SK-N-SH (cell line): Measurements from ENCODE around the gene ADM. TPM values are rescaled to one million over a fixed set of nuclear protein-coding genes. Genes with fewer than 3 reads are reported as not detected.
A peak's percentile ranks its signal among the peaks of the same experiment; 100 is the strongest.

Source experiments
- CTCF ChIA-PET: fragments of 300-600, 350-600 bp; formaldehyde crosslinking; extraction: SDS; loops from one replicate; lab custom pipeline; 2021; lab: Yijun Ruan, JAX
- POLR2A ChIA-PET: fragments of 350-600 bp; sonication (Branson Sonifier 250); formaldehyde crosslinking; extraction: SDS; loops from one replicate; lab custom pipeline; 2020; ENCODE audit warnings: antibody characterized with exemption, inconsistent platforms; lab: Yijun Ruan, JAX
- DNase-seq: peaks from one replicate; pipeline ENCODE4 v3.0.0; 2012
- H2AFZ ChIP-seq: fragments of 200-600 bp; sonication (generic); 2 replicates; pipeline ENCODE4 v1.8.1; 2016; ENCODE audit warnings: antibody characterized with exemption, mild to moderate bottlenecking, low read depth
- H3F3A ChIP-seq: fragments of 200-600 bp; sonication (generic); replicated peaks from 2 replicates; pipeline ENCODE3; 2016; ENCODE audit warnings: antibody characterized with exemption, mild to moderate bottlenecking; ENCODE audit not compliant: insufficient read depth
- H3K27ac ChIP-seq, 2 experiments: fragments of 200-500 bp in 1 of 2; fragments of 200-600 bp in 1 of 2; sonication (Bioruptor generic) in 1 of 2; sonication (generic), shearing (Covaris generic) in 1 of 2; 2 replicates each; pipeline versions ENCODE4 v1.5.1 to v1.6.1; 2014 to 2016; ENCODE audit warnings: low read depth in 2 of 2, inconsistent platforms in 1 of 2, low read length in 1 of 2, mild to moderate bottlenecking in 1 of 2, mixed read lengths in 1 of 2
- H3K27me3 ChIP-seq: fragments of 200-600 bp; sonication (generic), shearing (Covaris generic); 2 replicates; pipeline ENCODE4 v1.6.1; 2016; ENCODE audit warnings: mixed run types; ENCODE audit not compliant: insufficient read depth
- H3K36me3 ChIP-seq, 2 experiments: fragments of 200-500 bp in 1 of 2; fragments of 200-600 bp in 1 of 2; sonication (Bioruptor generic) in 1 of 2; sonication (generic) in 1 of 2; replicated peaks in 1 of 2; 2 replicates each; pipeline versions ENCODE3 to v1.5.1; 2014 to 2016; ENCODE audit warnings: low read length in 1 of 2, mild to moderate bottlenecking in 1 of 2; ENCODE audit not compliant: insufficient read depth in 2 of 2, control insufficient read depth in 1 of 2
- H3K4me1 ChIP-seq, 2 experiments: fragments of 200-500 bp in 1 of 2; fragments of 200-600 bp in 1 of 2; sonication (Bioruptor generic) in 1 of 2; sonication (generic), shearing (Covaris generic) in 1 of 2; 2 replicates each; pipeline versions ENCODE4 v1.5.1 to v1.6.1; 2014 to 2016; ENCODE audit warnings: low read depth in 1 of 2, low read length in 1 of 2, mixed run types in 1 of 2; ENCODE audit not compliant: insufficient read depth in 2 of 2, control insufficient read depth in 1 of 2
- H3K4me2 ChIP-seq: fragments of 200-600 bp; sonication (generic), shearing (Covaris generic); 2 replicates; pipeline ENCODE4 v1.6.1; 2017; ENCODE audit warnings: mixed run types
- H3K4me3 ChIP-seq, 2 experiments: fragments of 200-500 bp in 1 of 2; fragments of 200-600 bp in 1 of 2; sonication (Bioruptor generic) in 1 of 2; sonication (generic), shearing (Covaris generic) in 1 of 2; 2 replicates each; pipeline versions ENCODE4 v1.5.1 to v1.8.1; 2014 to 2016; ENCODE audit warnings: low read depth in 2 of 2, inconsistent platforms in 1 of 2, low read length in 1 of 2, mild to moderate bottlenecking in 1 of 2, mixed read lengths in 1 of 2, moderate library complexity in 1 of 2
- H3K79me2 ChIP-seq: fragments of 200-600 bp; sonication (generic); 2 replicates; pipeline ENCODE4 v1.8.1; 2017; ENCODE audit warnings: mild to moderate bottlenecking; ENCODE audit not compliant: insufficient read depth
- H3K9ac ChIP-seq: fragments of 200-600 bp; sonication (generic); 2 replicates; pipeline ENCODE4 v1.6.1; 2017; ENCODE audit warnings: mixed run types
- H3K9me2 ChIP-seq: fragments of 200-600 bp; sonication (generic); 2 replicates; pipeline ENCODE4 v1.6.1; 2017; ENCODE audit warnings: mixed run types
- H3K9me3 ChIP-seq: fragments of 200-600 bp; sonication (generic); 2 replicates; pipeline ENCODE4 v1.6.1; 2017; ENCODE audit warnings: mixed run types, mild to moderate bottlenecking, moderate library complexity
- H4K20me1 ChIP-seq: fragments of 200-600 bp; sonication (generic); 2 replicates; pipeline ENCODE4 v1.6.1; 2017; ENCODE audit warnings: mild to moderate bottlenecking, mixed run types; ENCODE audit not compliant: insufficient read depth
- ELF1 ChIP-seq: IDR thresholded peaks from 2 replicates; pipeline ENCODE4 v1.4.0; 2012
- EP300 ChIP-seq, 2 experiments: IDR thresholded peaks; 2 replicates each; pipeline versions ENCODE4 v1.4.0 to v1.6.1; 2012; ENCODE audit warnings: borderline replicate concordance in 1 of 2, low read depth in 1 of 2, low read length in 1 of 2
- GATA2 ChIP-seq: sonication (generic); formaldehyde crosslinking; IDR thresholded peaks from 2 replicates; pipeline ENCODE4 v1.5.0; 2020; ENCODE audit warnings: mild to moderate bottlenecking, missing genetic modification reagents
- JUND ChIP-seq: IDR thresholded peaks from 2 replicates; pipeline ENCODE4 v1.4.0; 2012
- MEF2A ChIP-seq: IDR thresholded peaks from 2 replicates; pipeline ENCODE4 v1.4.0; 2012; ENCODE audit warnings: low read depth, borderline replicate concordance
- NRF1 ChIP-seq: IDR thresholded peaks from 2 replicates; pipeline ENCODE4 v1.6.1; 2012; ENCODE audit warnings: low read depth, mild to moderate bottlenecking, low read length
- POLR2AphosphoS5 ChIP-seq: IDR thresholded peaks from 2 replicates; pipeline ENCODE4 v1.6.1; 2012; ENCODE audit warnings: low read depth, low read length
- RAD21 ChIP-seq: IDR thresholded peaks from 2 replicates; pipeline ENCODE4 v1.6.1; 2012; ENCODE audit warnings: mild to moderate bottlenecking, low read length
- RXRA ChIP-seq: IDR thresholded peaks from 2 replicates; pipeline ENCODE4 v1.4.0; 2012; ENCODE audit warnings: low read depth, mild to moderate bottlenecking, borderline replicate concordance
- SIN3A ChIP-seq: IDR thresholded peaks from 2 replicates; pipeline ENCODE4 v1.6.1; 2012; ENCODE audit warnings: low read depth, mild to moderate bottlenecking, low read length, moderate library complexity, borderline replicate concordance
- SMC3 ChIP-seq: IDR thresholded peaks from 2 replicates; pipeline ENCODE4 v1.6.1; 2012; ENCODE audit warnings: low read depth, low read length, improper control_type of control experiment
- TCF12 ChIP-seq: IDR thresholded peaks from 2 replicates; pipeline ENCODE4 v1.4.0; 2012
- TEAD4 ChIP-seq: IDR thresholded peaks from 2 replicates; pipeline ENCODE4 v1.4.0; 2012; ENCODE audit warnings: mild to moderate bottlenecking, borderline replicate concordance; ENCODE audit not compliant: insufficient read depth
- YY1 ChIP-seq: IDR thresholded peaks from 2 replicates; pipeline ENCODE4 v1.4.0; 2012; ENCODE audit warnings: low read depth, mild to moderate bottlenecking
- WGBS: methylation state at CpG from one replicate; pipeline ENCODE4 v1.1.6; 2017; ENCODE audit warnings: low lambda C conversion rate; 5-methylcytosine and 5-hydroxymethylcytosine counted together
- polyA plus RNA-seq, 3 experiments: library from polyadenylated mRNA; depleted of rRNA; stranded (reverse); fragments of >200 nt; gene quantifications; 2 replicates each; pipeline ENCODE4 v1.2.3, GENCODE V29; 2012
- TF ChIP-seq, protein P1 (sequence below): fragments of 150-350 bp; IDR thresholded peaks from 2 replicates; pipeline ENCODE4 v1.6.1; 2017; ENCODE audit warnings: antibody characterized with exemption, low read length, low read depth, borderline replicate concordance
- TF ChIP-seq, protein P2 (sequence below): IDR thresholded peaks from 2 replicates; pipeline ENCODE4 v1.4.0; 2012; ENCODE audit warnings: low read depth, borderline replicate concordance
- TF ChIP-seq, protein P3 (sequence below): fragments of 150-350 bp; IDR thresholded peaks from 2 replicates; pipeline ENCODE4 v1.6.1; 2016; ENCODE audit warnings: mild to moderate bottlenecking, low read depth, low read length
- TF ChIP-seq, protein P4 (sequence below): fragments of 200-600 bp; sonication (generic); IDR thresholded peaks from 2 replicates; pipeline ENCODE4 v1.6.1; 2017; ENCODE audit warnings: antibody characterized with exemption, mild to moderate bottlenecking, moderate library complexity
- TF ChIP-seq, protein P5 (sequence below): IDR thresholded peaks from 2 replicates; pipeline ENCODE4 v1.6.1; 2012; ENCODE audit warnings: mild to moderate bottlenecking, low read depth, low read length, moderate library complexity
- TF ChIP-seq, protein P6 (sequence below): IDR thresholded peaks from 2 replicates; pipeline ENCODE4 v1.4.0; 2012; ENCODE audit warnings: low read depth

Gene ADM, protein sequence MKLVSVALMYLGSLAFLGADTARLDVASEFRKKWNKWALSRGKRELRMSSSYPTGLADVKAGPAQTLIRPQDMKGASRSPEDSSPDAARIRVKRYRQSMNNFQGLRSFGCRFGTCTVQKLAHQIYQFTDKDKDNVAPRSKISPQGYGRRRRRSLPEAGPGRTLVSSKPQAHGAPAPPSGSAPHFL
- 35.4 and 50.6 TPM in 2 replicates for polyA plus RNA-seq (2012; rRNA removed)
- 26.5 and 32.6 TPM in 2 replicates for polyA plus RNA-seq (2012; cell fraction: cytosol; rRNA removed)
- polyA plus RNA-seq (2012; cell fraction: nucleus; rRNA removed) = 75.7 and 120 TPM in 2 replicates

DNA sequence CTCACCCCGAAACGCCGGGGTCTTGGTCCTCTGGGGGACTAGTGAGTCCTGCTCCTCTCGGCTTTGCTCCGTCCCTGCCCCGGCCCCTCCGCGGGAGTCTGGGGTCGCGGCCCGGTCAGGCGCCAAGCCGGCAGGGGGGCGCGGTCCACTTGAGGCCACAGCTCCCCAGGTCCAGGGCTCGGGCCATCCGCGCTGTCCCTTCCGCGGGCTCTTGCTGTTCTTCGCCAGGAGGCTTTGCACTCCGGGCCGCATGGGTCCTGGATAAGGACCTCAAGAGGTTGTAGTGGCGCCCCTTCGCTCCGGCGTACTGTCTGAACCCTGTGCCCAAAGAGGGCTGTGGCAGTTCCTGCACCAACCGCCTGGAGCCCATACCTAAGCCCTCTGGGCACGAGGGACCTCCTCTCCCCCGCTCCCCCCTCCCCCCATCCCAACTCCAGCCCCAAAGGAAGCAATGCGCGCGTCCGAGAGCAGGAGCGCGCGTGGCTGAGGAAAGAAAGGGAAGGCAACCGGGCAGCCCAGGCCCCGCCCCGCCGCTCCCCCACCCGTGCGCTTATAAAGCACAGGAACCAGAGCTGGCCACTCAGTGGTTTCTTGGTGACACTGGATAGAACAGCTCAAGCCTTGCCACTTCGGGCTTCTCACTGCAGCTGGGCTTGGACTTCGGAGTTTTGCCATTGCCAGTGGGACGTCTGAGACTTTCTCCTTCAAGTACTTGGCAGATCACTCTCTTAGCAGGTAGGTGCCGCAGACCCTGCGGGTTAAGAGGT, at the start of gene ADM:
Gene ADM (plus strand): TSS at position 579 of the 767 bp plus-strand sequence. CDS start 628 bp downstream, outside the sequence.
- H3K9me3 ChIP-seq = no peaks in the 10 kb centered on the region
- H3K9me2 ChIP-seq = no peaks in the 10 kb centered on the region
- peak; percentile 94 for DNase-seq
- peaks cover 30% of the 10 kb centered on the region for H3F3A ChIP-seq
- H3K4me3 ChIP-seq = peak within 1 kb of the TSS; percentile 66 to 87
- H3K36me3 ChIP-seq = peaks cover 0 to 5% of the 10 kb centered on the region in 2 experiments
- H3K4me1 ChIP-seq = peaks cover 7 to 44% of the 10 kb centered on the region in 2 experiments
- peak within 1 kb of the TSS; percentile 73; the same call in 1 of the 2 replicates for H2AFZ ChIP-seq
- no peaks in the 10 kb centered on the region for H3K27me3 ChIP-seq
- POLR2A ChIA-PET = interaction anchor here (0.6 to 4.0 kb wide), 18 partner anchors 8 to 844 kb away, joined by 3 to 24 read pairs (median 4); partner anchors contain the start of genes SBF2 and ZNF143
- CTCF ChIA-PET = interaction anchor here (0.6 to 9.2 kb wide), 45 partner anchors 9 to 992 kb away, joined by 3 to 104 read pairs (median 3); partner anchors contain the start of gene RNF141
- H3K27ac ChIP-seq = peak within 1 kb of the TSS; percentile 66 to 93
- peaks cover 23% of the 10 kb centered on the region; the same call in 1 of the 2 replicates for H3K79me2 ChIP-seq
- H4K20me1 ChIP-seq = peaks cover 10% of the 10 kb centered on the region; the same call in 1 of the 2 replicates
- H3K9ac ChIP-seq = peak within 1 kb of the TSS; percentile 75
- H3K4me2 ChIP-seq = peak within 1 kb of the TSS; percentile 98
- WGBS = 6% methylated on average over 29 of the region's 48 CpGs
- TF ChIP-seq, protein P1, sequence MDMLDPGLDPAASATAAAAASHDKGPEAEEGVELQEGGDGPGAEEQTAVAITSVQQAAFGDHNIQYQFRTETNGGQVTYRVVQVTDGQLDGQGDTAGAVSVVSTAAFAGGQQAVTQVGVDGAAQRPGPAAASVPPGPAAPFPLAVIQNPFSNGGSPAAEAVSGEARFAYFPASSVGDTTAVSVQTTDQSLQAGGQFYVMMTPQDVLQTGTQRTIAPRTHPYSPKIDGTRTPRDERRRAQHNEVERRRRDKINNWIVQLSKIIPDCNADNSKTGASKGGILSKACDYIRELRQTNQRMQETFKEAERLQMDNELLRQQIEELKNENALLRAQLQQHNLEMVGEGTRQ = no peak
- no peak; the same call in 1 of the 2 replicates for TF ChIP-seq RXRA
- TF ChIP-seq, protein P2, sequence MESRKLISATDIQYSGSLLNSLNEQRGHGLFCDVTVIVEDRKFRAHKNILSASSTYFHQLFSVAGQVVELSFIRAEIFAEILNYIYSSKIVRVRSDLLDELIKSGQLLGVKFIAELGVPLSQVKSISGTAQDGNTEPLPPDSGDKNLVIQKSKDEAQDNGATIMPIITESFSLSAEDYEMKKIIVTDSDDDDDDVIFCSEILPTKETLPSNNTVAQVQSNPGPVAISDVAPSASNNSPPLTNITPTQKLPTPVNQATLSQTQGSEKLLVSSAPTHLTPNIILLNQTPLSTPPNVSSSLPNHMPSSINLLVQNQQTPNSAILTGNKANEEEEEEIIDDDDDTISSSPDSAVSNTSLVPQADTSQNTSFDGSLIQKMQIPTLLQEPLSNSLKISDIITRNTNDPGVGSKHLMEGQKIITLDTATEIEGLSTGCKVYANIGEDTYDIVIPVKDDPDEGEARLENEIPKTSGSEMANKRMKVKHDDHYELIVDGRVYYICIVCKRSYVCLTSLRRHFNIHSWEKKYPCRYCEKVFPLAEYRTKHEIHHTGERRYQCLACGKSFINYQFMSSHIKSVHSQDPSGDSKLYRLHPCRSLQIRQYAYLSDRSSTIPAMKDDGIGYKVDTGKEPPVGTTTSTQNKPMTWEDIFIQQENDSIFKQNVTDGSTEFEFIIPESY = no peak
- TF ChIP-seq POLR2AphosphoS5 = peak; percentile 99
- TF ChIP-seq MEF2A = no peak
- TF ChIP-seq ELF1 = 0 out of 2 replicates have a peak, but pooled peaks have one; percentile 19
- TF ChIP-seq SMC3 = no peak
- no peak for TF ChIP-seq YY1
- TF ChIP-seq, protein P3, sequence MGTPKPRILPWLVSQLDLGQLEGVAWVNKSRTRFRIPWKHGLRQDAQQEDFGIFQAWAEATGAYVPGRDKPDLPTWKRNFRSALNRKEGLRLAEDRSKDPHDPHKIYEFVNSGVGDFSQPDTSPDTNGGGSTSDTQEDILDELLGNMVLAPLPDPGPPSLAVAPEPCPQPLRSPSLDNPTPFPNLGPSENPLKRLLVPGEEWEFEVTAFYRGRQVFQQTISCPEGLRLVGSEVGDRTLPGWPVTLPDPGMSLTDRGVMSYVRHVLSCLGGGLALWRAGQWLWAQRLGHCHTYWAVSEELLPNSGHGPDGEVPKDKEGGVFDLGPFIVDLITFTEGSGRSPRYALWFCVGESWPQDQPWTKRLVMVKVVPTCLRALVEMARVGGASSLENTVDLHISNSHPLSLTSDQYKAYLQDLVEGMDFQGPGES = no peak
- no peak for TF ChIP-seq TEAD4
- 0 out of 2 replicates have a peak, but pooled peaks have one; percentile 25 for TF ChIP-seq SIN3A
- TF ChIP-seq, protein P4, sequence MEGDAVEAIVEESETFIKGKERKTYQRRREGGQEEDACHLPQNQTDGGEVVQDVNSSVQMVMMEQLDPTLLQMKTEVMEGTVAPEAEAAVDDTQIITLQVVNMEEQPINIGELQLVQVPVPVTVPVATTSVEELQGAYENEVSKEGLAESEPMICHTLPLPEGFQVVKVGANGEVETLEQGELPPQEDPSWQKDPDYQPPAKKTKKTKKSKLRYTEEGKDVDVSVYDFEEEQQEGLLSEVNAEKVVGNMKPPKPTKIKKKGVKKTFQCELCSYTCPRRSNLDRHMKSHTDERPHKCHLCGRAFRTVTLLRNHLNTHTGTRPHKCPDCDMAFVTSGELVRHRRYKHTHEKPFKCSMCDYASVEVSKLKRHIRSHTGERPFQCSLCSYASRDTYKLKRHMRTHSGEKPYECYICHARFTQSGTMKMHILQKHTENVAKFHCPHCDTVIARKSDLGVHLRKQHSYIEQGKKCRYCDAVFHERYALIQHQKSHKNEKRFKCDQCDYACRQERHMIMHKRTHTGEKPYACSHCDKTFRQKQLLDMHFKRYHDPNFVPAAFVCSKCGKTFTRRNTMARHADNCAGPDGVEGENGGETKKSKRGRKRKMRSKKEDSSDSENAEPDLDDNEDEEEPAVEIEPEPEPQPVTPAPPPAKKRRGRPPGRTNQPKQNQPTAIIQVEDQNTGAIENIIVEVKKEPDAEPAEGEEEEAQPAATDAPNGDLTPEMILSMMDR = peak; percentile 78
- TF ChIP-seq, protein P5, sequence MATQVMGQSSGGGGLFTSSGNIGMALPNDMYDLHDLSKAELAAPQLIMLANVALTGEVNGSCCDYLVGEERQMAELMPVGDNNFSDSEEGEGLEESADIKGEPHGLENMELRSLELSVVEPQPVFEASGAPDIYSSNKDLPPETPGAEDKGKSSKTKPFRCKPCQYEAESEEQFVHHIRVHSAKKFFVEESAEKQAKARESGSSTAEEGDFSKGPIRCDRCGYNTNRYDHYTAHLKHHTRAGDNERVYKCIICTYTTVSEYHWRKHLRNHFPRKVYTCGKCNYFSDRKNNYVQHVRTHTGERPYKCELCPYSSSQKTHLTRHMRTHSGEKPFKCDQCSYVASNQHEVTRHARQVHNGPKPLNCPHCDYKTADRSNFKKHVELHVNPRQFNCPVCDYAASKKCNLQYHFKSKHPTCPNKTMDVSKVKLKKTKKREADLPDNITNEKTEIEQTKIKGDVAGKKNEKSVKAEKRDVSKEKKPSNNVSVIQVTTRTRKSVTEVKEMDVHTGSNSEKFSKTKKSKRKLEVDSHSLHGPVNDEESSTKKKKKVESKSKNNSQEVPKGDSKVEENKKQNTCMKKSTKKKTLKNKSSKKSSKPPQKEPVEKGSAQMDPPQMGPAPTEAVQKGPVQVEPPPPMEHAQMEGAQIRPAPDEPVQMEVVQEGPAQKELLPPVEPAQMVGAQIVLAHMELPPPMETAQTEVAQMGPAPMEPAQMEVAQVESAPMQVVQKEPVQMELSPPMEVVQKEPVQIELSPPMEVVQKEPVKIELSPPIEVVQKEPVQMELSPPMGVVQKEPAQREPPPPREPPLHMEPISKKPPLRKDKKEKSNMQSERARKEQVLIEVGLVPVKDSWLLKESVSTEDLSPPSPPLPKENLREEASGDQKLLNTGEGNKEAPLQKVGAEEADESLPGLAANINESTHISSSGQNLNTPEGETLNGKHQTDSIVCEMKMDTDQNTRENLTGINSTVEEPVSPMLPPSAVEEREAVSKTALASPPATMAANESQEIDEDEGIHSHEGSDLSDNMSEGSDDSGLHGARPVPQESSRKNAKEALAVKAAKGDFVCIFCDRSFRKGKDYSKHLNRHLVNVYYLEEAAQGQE = peak; percentile 73; the same call in 1 of the 2 replicates
- peak; percentile 34 for TF ChIP-seq RAD21
- TF ChIP-seq GATA2 (CRISPR knock-in tag) = no peak
- TF ChIP-seq EP300 (IDR thresholded peaks at IDR 0.05; ENCODE audit: borderline replicate concordance in 1 of 2, low read depth in 1 of 2, low read length in 1 of 2) = peak in 1 of 2 experiments; percentile 20; a peak in 1 of 4 replicates
- TF ChIP-seq NRF1 = no peak
- no peak for TF ChIP-seq JUND
- TF ChIP-seq TCF12 = peak; percentile 26; the same call in 1 of the 2 replicates
- TF ChIP-seq, protein P6, sequence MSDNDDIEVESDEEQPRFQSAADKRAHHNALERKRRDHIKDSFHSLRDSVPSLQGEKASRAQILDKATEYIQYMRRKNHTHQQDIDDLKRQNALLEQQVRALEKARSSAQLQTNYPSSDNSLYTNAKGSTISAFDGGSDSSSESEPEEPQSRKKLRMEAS = peak; percentile 48; the same call in 1 of the 2 replicates
